KMS-11 (cell line): ENCODE measurements around the gene PCNP.

Experiments used
- H2AFZ ChIP-seq: fragments of 200-600 bp; sonication (generic); 2 replicates; pipeline ENCODE4 v1.6.1; 2016; ENCODE audit warnings: antibody characterized with exemption, mixed run types, low read depth
- H3K27ac ChIP-seq: fragments of 200-600 bp; sonication (generic); 2 replicates; pipeline ENCODE4 v1.6.1; 2016; ENCODE audit warnings: mild to moderate bottlenecking, mixed run types
- H3K27me3 ChIP-seq: fragments of 200-600 bp; sonication (generic); 2 replicates; pipeline ENCODE4 v1.6.1; 2017; ENCODE audit warnings: mild to moderate bottlenecking, low read depth, mixed run types, moderate library complexity; ENCODE audit not compliant: insufficient read depth
- H3K36me3 ChIP-seq: fragments of 200-600 bp; sonication (generic); 2 replicates; pipeline ENCODE4 v1.6.1; 2017; ENCODE audit warnings: mild to moderate bottlenecking, mixed run types; ENCODE audit not compliant: insufficient read depth
- H3K4me1 ChIP-seq: fragments of 200-600 bp; sonication (generic); 2 replicates; pipeline ENCODE4 v1.6.1; 2016; ENCODE audit warnings: mild to moderate bottlenecking, low read depth, mixed run types; ENCODE audit not compliant: poor library complexity, severe bottlenecking
- H3K4me2 ChIP-seq: fragments of 200-600 bp; sonication (generic); 2 replicates; pipeline ENCODE4 v1.7.0; 2016; ENCODE audit warnings: mild to moderate bottlenecking, mixed run types
- H3K4me3 ChIP-seq: fragments of 200-600 bp; sonication (generic); IDR thresholded peaks from 2 replicates; pipeline ENCODE4 v1.6.1; 2017; ENCODE audit warnings: low read depth, low read length, mixed read lengths; ENCODE audit not compliant: insufficient read depth
- H3K79me2 ChIP-seq: fragments of 200-600 bp; sonication (generic); 2 replicates; pipeline ENCODE4 v1.6.1; 2016; ENCODE audit warnings: low read depth, mixed run types; ENCODE audit not compliant: insufficient read depth
- H3K9ac ChIP-seq: fragments of 200-600 bp; sonication (generic); 2 replicates; pipeline ENCODE4 v1.6.1; 2016; ENCODE audit warnings: mild to moderate bottlenecking, mixed run types
- H4K20me1 ChIP-seq: fragments of 200-600 bp; sonication (generic); 2 replicates; pipeline ENCODE4 v1.6.1; 2016; ENCODE audit warnings: mild to moderate bottlenecking, mixed run types; ENCODE audit not compliant: insufficient read depth
- TF ChIP-seq, protein P1 (sequence below): fragments of 200-600 bp; sonication (generic); conservative IDR thresholded peaks from 2 replicates; pipeline ENCODE4 v1.6.1; 2017; ENCODE audit warnings: low read depth, mild to moderate bottlenecking, antibody characterized with exemption, low read length, moderate library complexity, mixed read lengths

PCNP gene

DNA sequence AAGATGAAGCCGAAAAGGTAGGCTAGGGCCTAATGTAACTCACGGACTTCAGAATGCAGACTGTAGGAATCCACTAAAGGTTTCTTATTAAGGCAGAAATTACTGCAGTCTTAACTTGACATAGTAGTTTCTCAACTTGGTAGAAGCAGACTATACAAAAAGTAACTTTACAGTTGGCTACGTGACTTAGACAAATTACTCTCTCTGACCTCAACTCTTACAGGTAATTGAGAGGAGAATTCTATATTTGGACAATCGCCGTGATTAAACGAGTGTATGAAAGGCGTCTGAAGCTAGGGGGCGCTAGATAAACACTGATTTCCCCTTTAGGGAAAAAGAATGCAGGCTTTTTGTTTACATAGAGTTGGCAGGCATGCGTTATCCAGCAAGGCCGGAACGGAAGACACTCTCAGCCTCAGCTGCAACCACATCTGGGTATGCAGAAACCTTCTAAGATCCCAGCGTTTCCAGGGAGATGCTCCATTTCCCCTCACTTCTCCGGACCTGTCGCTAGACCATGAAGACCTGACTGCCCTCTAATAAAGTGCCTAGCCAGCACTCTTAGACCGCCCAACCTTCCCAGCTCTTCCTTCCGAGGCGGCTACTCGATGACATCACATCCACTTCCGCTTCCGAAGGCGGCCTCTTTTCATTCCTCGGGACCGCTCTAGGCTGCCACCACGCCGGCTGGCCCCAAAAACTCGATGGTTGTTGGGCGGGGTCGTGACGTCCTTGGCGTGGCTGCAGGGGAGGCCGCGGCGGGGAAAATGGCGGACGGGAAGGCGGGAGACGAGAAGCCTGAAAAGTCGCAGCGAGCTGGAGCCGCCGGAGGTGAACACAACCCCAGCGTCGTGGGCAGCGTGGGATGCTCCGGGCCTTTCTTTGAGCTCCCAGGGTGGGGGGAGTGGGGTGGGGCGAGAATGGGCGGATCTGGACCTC lies at the start of gene PCNP:
Gene PCNP (plus strand): TSS at position 732 of the 939 bp plus-strand sequence. CDS start 36 bp downstream, at position 768.
- Histone ChIP-seq H3K9ac (peak within 1 kb of the TSS; percentile 97), H3K27ac (peak within 1 kb of the TSS; percentile 94), H4K20me1 (no peaks in the 10 kb centered on the region), H3K4me2 (peak within 1 kb of the TSS; percentile 80), H3K4me3 (peak within 1 kb of the TSS; percentile 54), H3K4me1 (peaks cover 27% of the 10 kb centered on the region), H3K79me2 (peaks cover 43% of the 10 kb centered on the region), H3K27me3 (no peaks in the 10 kb centered on the region), H3K36me3 (no peaks in the 10 kb centered on the region), H2AFZ (peak within 1 kb of the TSS; percentile 73)
- TF ChIP-seq, protein P1, sequence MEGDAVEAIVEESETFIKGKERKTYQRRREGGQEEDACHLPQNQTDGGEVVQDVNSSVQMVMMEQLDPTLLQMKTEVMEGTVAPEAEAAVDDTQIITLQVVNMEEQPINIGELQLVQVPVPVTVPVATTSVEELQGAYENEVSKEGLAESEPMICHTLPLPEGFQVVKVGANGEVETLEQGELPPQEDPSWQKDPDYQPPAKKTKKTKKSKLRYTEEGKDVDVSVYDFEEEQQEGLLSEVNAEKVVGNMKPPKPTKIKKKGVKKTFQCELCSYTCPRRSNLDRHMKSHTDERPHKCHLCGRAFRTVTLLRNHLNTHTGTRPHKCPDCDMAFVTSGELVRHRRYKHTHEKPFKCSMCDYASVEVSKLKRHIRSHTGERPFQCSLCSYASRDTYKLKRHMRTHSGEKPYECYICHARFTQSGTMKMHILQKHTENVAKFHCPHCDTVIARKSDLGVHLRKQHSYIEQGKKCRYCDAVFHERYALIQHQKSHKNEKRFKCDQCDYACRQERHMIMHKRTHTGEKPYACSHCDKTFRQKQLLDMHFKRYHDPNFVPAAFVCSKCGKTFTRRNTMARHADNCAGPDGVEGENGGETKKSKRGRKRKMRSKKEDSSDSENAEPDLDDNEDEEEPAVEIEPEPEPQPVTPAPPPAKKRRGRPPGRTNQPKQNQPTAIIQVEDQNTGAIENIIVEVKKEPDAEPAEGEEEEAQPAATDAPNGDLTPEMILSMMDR: peak; percentile 98

GRCh38 chr3:101527441-101527840 lies 46.5 kb upstream of the PCNP start:
- H3K27ac ChIP-seq: no peak overlapping the region
- H3K4me2 ChIP-seq: no peak overlapping the region
- H3K79me2 ChIP-seq: no peaks in the 10 kb centered on the region
- H3K36me3 ChIP-seq: no peaks in the 10 kb centered on the region
- no peak overlapping the region for H3K4me3 ChIP-seq
- TF ChIP-seq, protein P1: no peak
- H4K20me1 ChIP-seq: no peaks in the 10 kb centered on the region
- H3K9ac ChIP-seq: no peak overlapping the region
- H3K27me3 ChIP-seq: no peaks in the 10 kb centered on the region
- no peak overlapping the region for H2AFZ ChIP-seq
- no peaks in the 10 kb centered on the region for H3K4me1 ChIP-seq

GRCh38 chr3:101527906-101528305 lies 46.1 kb upstream of the PCNP start:
- H2AFZ ChIP-seq: no peak overlapping the region
- H4K20me1 ChIP-seq: no peaks in the 10 kb centered on the region
- H3K9ac ChIP-seq: no peak overlapping the region
- no peak overlapping the region for H3K4me2 ChIP-seq
- no peak overlapping the region for H3K4me3 ChIP-seq
- H3K79me2 ChIP-seq: no peaks in the 10 kb centered on the region
- no peaks in the 10 kb centered on the region for H3K36me3 ChIP-seq
- TF ChIP-seq, protein P1: no peak
- no peak overlapping the region for H3K27ac ChIP-seq
- no peaks in the 10 kb centered on the region for H3K4me1 ChIP-seq
- no peaks in the 10 kb centered on the region for H3K27me3 ChIP-seq

DNA sequence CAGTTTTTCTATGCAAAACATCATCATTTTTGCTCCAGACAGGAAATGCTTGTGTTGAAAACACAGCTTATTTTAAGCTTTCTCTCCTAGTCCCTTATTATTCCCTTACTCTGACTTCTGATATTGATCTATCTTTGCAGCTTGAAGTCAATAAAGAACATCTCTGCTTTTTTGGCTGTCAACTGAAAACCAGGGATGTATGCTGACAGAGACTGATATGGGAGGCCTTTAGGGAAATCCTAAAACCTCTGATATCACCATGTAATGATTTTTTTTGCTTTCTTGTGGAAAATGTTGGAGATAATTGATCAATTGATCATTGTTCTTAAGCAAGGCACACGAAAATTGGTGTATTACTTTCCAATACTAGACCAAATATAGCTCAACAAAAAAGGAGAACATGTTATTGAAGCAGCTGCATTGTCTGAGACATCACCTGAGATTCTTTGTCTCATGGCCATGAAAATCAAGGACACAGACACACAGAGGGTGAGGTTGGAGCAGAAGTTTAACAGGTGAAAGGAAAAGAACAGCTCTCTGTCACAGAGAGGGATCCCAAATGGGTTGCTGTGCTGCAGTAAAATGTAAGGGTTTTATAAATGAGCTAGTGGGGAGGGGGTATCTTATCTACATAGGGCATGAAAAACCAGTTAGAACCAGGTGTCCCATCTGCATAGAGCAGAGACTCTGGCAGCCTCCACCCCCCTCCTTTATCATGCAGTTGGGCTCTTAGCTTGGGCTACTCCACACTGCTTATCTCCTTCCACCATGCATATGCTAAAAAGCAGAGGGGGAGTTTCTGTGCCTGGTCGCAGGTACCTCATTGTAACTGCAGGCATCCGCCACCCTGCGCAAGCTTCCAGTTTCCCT lies 43.9 kb upstream of the PCNP start:
- Histone ChIP-seq H3K9ac (no peak overlapping the region), H4K20me1 (no peaks in the 10 kb centered on the region), H3K4me3 (no peak overlapping the region), H3K4me2 (no peak overlapping the region), H2AFZ (no peak overlapping the region), H3K79me2 (no peaks in the 10 kb centered on the region), H3K27ac (no peak overlapping the region), H3K36me3 (no peaks in the 10 kb centered on the region), H3K4me1 (no peaks in the 10 kb centered on the region), H3K27me3 (no peaks in the 10 kb centered on the region)
- TF ChIP-seq, protein P1: no peak
